GM21381 (cell line): ENCODE data around the gene CAMTA1.
A peak's percentile ranks its signal among the peaks of the same experiment; 100 is the strongest.
"Not testable (repeated sequence)": the region's sequence is repeated elsewhere in the genome, so short reads cannot be mapped to it uniquely, and the experiment has no call there.

Experiments used
- ATAC-seq: cut with Tn5 transposase; IDR thresholded peaks from one replicate; pipeline ENCODE4 v1.9.1; 2021; ENCODE audit warnings: mild to moderate bottlenecking, moderate library complexity; ENCODE audit not compliant: unreplicated experiment

CAMTA1 gene

GRCh38 chr1:7686301-7686850 is 901.1 kb downstream of the CAMTA1 start:
- ATAC-seq = no peak

GRCh38 chr1:7687411-7687810 is 902.2 kb downstream of the CAMTA1 start:
- ATAC-seq = no peak

GRCh38 chr1:7688659-7689058 is 903.4 kb downstream of the CAMTA1 start:
- no peak for ATAC-seq

GRCh38 chr1:7689307-7689706 is 904.1 kb downstream of the CAMTA1 start:
- not testable (repeated sequence) for ATAC-seq

- ATAC-seq = no peak
These were observed 904.8 kb downstream of the CAMTA1 start for GRCh38 chr1:7690076-7690475.

- ATAC-seq = no peak
These were observed 905.4 kb downstream of the CAMTA1 start for GRCh38 chr1:7690496-7691182.

- ATAC-seq = no peak
These were observed 906.3 kb downstream of the CAMTA1 start for GRCh38 chr1:7691576-7691975.

GRCh38 chr1:7692005-7692404 is 906.8 kb downstream of the CAMTA1 start:
- no peak for ATAC-seq

GRCh38 chr1:7693037-7693436 is 907.8 kb downstream of the CAMTA1 start:
- ATAC-seq = not testable (repeated sequence)

- ATAC-seq = no peak
These were observed 908.4 kb downstream of the CAMTA1 start for GRCh38 chr1:7693662-7694061.

- ATAC-seq = no peak
These were observed 909.6 kb downstream of the CAMTA1 start for GRCh38 chr1:7694600-7695496.

- ATAC-seq = no peak
These were observed 910.4 kb downstream of the CAMTA1 start for GRCh38 chr1:7695497-7696117.

- no peak for ATAC-seq
These were observed 913.4 kb downstream of the CAMTA1 start for GRCh38 chr1:7698641-7699040.

- no peak for ATAC-seq
These were observed 917.1 kb downstream of the CAMTA1 start for GRCh38 chr1:7702365-7702764.

GRCh38 chr1:7703321-7704213 is 918.3 kb downstream of the CAMTA1 start:
- ATAC-seq = no peak

- ATAC-seq = peak; percentile 100
These were observed 919.2 kb downstream of the CAMTA1 start for GRCh38 chr1:7704214-7705047.

- ATAC-seq = no peak
These were observed 920.0 kb downstream of the CAMTA1 start for GRCh38 chr1:7705048-7705907.

- ATAC-seq = no peak
These were observed 920.6 kb downstream of the CAMTA1 start for GRCh38 chr1:7705908-7706216.

- ATAC-seq = no peak
These were observed 922.3 kb downstream of the CAMTA1 start for GRCh38 chr1:7707527-7707926.
